CD4-positive, alpha-beta T cell treated with Interleukin-6 at 100 ng/mL for 8 hours (primary cell): ENCODE measurements around the gene DNAJC5G.

ENCODE experiments used
- DNase-seq: peaks from one replicate; pipeline ENCODE4 v3.0.0-alpha.2; 2020; ENCODE audit warnings: mixed read lengths, low spot score

The DNAJC5G gene

GRCh38 chr2:27275211-27276150 is at the start of gene DNAJC5G:
TSS of gene DNAJC5G (plus strand) at chr2:27275433. CDS start at chr2:27276729, 1,296 bp downstream.
- DNase-seq = no peak

- no peak for DNase-seq
Observed at GRCh38 chr2:27225526-27225925, 49.7 kb upstream of the DNAJC5G start.

GRCh38 chr2:27227501-27227900 is 47.7 kb upstream of the DNAJC5G start:
- no peak for DNase-seq

- DNase-seq = no peak
Observed at GRCh38 chr2:27231921-27232320, 43.3 kb upstream of the DNAJC5G start.

- no peak for DNase-seq
Observed at GRCh38 chr2:27233341-27233740, 41.9 kb upstream of the DNAJC5G start.

GRCh38 chr2:27236136-27236535 is 39.1 kb upstream of the DNAJC5G start:
- no peak for DNase-seq

- no peak for DNase-seq
Observed at GRCh38 chr2:27236626-27237025, 38.6 kb upstream of the DNAJC5G start.

- DNase-seq = no peak
Observed at GRCh38 chr2:27237341-27237945, 37.8 kb upstream of the DNAJC5G start.

GRCh38 chr2:27238976-27239375 is 36.3 kb upstream of the DNAJC5G start:
- DNase-seq = no peak

GRCh38 chr2:27240406-27240805 is 34.8 kb upstream of the DNAJC5G start:
- no peak for DNase-seq

- no peak for DNase-seq
Observed at GRCh38 chr2:27241761-27242613, 33.2 kb upstream of the DNAJC5G start.

- no peak for DNase-seq
Observed at GRCh38 chr2:27242614-27242951, 32.6 kb upstream of the DNAJC5G start.

GRCh38 chr2:27243391-27244130 is 31.7 kb upstream of the DNAJC5G start:
- DNase-seq = no peak

GRCh38 chr2:27245116-27245515 is 30.1 kb upstream of the DNAJC5G start:
- no peak for DNase-seq

GRCh38 chr2:27245626-27246025 is 29.6 kb upstream of the DNAJC5G start:
- DNase-seq = no peak

- no peak for DNase-seq
Observed at GRCh38 chr2:27247893-27248292, 27.3 kb upstream of the DNAJC5G start.

GRCh38 chr2:27249159-27249890 is 25.9 kb upstream of the DNAJC5G start:
- no peak for DNase-seq

- DNase-seq = peak; percentile 36
Observed at GRCh38 chr2:27249891-27250651, 25.2 kb upstream of the DNAJC5G start.

GRCh38 chr2:27250652-27251379 is 24.4 kb upstream of the DNAJC5G start:
- no peak for DNase-seq

GRCh38 chr2:27251766-27252165 is 23.5 kb upstream of the DNAJC5G start:
- no peak for DNase-seq
